Medulla oblongata (tissue), 1 donor: ENCODE data around the gene TSFM.

ENCODE experiments used
- DNase-seq: peaks from one replicate; pipeline ENCODE4 v3.0.0-alpha.2; 2015; ENCODE audit errors: extremely low spot score

The TSFM gene

GRCh38 chr12:57746025-57746424 lies 36.6 kb upstream of the TSFM start:
- no peak for DNase-seq

DNA sequence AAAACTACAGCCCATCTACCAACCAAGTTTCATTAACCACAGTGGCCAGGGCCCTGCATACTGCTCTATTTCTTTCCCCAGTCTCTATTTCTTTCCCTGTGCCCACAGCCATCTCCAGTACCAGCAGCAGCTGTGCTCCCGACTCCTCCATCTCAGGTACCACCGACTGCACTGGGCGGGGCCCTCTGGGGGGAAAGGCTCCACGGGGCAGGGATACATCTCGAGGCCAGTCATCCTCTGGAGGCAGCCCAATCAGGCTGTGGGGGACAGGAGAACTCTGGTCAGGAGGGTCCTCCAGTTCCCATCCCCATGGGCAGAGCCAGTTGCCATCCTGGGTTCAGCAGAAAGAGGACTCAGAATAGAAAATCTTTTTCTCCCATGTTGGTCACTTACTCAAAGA lies 33.5 kb upstream of the TSFM start:
- DNase-seq, result no peak

DNA sequence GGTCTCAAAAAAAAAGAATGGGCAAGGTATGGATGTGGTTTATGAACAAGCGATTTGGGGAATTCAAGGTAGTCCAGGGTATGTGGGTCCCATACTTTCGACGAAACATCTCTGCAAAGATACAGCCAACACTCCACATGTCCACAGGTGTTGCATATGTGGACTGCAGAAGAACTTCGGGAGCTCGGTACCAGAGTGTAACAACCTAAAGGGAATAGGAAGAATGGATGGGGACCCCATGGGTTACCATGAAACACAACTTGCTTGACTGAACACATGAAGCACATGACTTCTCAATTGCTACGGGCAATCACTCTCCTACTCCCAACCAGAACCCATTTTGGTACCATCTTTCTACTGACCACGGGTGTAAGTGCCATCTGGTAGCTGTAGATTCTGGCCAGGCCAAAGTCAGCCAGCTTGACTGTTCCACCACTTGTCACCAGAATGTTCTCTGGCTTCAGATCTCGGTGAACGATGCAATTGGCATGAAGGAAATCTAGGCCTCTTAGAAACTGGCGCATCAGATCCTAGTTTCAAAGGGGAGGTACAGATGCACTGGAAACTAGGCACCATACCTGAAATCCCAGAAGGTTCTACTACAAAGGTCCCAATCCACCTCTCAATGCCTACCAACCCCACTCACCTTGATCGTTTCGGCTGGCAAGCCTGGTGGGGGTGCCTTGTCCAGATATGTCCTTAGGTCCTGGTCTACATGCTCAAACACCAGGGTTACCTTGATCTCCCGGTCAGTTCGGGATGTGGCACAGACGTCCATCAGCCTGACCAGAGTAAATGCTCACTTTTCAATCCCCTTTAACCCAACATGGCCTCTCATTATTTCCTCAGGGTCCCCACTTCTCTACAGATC lies 31.8 kb upstream of the TSFM start:
- no peak for DNase-seq

DNA sequence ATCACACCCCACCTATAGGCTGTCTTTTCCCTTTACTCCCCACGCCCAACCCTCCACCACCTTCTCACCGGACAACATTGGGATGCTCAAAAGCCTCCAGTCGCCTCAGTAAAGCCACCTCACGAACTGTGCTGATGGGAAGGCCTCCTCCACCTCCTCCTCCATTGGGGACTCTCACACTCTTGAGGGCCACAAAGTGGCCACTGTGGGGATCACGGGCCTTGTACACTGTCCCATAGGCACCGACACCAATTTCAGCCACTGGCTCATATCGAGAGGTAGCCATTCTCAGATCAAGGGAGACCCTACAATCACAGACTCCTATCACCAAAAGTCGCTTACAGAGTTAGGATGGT lies 31.2 kb upstream of the TSFM start:
- peak; percentile 27 for DNase-seq

DNA sequence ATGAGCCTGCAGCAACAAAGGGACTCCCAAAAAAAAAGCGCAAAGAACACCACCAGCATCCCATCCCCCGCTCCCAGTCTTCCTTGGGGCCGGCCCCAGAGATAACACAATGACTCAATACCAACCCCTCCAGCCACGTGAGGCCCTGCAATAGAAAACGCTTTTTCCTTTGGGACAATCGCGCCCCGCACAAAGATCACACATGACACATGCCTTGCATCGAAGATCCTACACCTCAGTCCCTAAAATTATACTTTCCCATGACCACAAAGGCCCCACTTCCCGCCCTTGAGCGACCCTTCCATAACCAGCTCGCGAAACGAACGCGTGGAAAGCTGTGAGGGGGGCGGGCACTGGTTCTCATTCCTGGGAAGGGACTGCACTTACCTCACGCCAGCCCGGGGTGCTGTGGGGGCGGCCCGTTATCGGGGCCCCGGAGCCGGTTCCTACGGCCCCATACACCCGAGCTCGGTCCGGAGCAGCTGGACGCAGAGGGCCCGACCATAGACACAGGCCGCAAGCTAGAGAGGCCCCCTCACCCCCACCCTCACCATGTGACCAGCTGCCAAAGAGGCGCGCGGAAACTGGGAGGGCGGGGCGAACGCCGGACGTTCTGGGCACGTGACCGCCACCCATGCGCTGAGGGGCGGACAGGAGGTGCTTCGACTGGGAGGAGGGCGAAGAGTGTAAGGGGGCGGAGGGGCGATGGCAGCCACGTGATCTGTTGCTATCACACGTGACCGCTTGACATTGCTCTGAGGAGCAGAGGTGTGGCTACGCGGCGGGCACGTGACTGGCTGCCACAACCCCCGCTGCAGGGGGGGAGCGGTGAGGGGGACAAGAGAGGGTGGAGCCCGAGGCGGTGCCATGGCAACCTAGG lies 30.6 kb upstream of the TSFM start, which contains the start of gene CDK4:
TSS of gene CDK4 (minus strand) at position 523 of the 880 bp plus-strand sequence. CDS start 593 bp downstream, outside the sequence.
- DNase-seq, result peak; percentile 99

DNA sequence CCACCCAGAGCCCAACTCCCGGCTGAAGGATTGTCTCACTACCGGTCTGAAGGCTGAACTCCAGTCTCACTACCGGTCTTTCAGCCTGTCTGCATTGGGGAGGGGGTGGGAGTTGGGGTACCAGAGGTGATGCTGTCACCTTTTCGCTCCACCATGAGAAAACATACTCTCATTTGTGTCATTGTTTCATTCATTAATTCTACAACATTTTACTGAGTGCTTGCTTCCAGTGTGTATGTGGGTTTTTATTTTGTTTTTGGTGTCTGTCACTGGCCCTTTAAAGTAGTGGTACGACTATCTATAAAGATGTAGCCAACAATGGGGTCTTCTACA lies 30.0 kb upstream of the TSFM start:
- DNase-seq, result no peak

DNA sequence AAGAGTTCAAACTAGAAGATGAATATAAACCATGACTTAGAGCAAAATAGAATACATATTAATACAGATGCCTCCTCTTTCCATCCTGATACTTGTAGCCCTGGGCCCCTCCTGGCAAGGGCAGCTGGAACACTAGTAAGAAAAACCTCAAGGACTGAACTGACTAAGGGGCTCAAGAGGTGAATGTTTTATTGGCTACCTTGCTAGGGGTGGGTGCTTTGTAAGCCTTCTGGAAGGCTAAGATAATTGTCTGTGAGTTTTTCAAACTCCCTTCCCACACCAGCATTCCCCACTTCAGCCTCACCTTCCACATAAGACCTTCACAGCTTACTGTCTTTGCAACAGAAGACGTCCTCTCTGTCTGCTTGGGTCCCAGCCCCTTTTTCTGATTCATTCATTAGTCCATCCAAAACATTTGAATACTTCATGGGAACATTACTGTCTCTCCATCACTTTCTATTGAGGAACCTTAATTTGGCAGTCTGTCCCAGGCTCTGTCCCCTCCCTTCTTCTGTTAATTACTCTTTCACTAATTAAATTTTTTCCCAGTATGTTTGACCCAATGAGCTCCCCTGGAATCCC lies 28.7 kb upstream of the TSFM start:
- DNase-seq, result no peak

DNA sequence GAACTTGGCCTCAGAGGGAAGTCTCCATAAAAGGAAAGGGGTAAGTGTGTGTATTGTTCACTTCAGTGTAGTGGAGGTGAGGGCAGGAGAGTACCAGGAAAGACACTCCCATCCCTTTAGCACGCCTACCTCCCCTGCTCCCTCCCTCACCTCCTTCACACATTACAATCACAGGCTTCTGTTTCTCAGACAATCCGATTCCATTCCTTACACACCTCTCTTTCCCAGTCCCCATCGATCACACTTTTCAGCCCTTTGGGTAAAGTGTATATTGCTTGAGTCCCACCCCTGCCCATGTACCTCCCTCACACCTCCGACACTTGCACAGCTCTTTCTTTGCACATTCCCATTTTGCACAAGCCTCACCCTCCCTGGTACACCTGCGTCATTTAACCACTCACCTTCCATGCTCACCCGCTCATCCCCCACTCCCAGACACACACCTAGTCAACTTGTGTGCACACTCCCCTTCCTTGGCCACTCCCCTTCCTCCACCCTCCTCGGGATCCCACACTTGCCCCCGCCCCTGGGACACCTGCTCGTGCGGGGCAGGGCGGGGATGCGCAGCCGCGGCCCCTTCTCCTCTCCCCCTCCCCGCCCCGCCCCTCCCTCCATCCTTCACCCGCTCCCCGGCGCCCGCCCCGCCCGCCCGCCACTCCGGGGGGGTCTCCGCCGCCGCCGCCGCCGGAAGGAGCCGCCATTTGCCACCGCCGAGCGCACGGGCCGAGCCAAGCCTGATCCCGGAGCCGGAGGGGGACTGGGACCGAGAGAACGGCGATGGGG lies 28.0 kb upstream of the TSFM start, which contains the start of gene MARCHF9:
TSS of gene MARCHF9 (plus strand) at position 693 of the 783 bp plus-strand sequence. CDS start 426 bp downstream, outside the sequence.
- DNase-seq, result peak; percentile 40

- DNase-seq, result no peak
Measured at GRCh38 chr12:57755194-57755453, 27.5 kb upstream of the TSFM start.

- no peak for DNase-seq
Measured at GRCh38 chr12:57755454-57756372, 26.9 kb upstream of the TSFM start.

- no peak for DNase-seq
Measured at GRCh38 chr12:57756406-57757341, 25.9 kb upstream of the TSFM start.

- no peak for DNase-seq
Measured at GRCh38 chr12:57757771-57758170, 24.8 kb upstream of the TSFM start.

DNA sequence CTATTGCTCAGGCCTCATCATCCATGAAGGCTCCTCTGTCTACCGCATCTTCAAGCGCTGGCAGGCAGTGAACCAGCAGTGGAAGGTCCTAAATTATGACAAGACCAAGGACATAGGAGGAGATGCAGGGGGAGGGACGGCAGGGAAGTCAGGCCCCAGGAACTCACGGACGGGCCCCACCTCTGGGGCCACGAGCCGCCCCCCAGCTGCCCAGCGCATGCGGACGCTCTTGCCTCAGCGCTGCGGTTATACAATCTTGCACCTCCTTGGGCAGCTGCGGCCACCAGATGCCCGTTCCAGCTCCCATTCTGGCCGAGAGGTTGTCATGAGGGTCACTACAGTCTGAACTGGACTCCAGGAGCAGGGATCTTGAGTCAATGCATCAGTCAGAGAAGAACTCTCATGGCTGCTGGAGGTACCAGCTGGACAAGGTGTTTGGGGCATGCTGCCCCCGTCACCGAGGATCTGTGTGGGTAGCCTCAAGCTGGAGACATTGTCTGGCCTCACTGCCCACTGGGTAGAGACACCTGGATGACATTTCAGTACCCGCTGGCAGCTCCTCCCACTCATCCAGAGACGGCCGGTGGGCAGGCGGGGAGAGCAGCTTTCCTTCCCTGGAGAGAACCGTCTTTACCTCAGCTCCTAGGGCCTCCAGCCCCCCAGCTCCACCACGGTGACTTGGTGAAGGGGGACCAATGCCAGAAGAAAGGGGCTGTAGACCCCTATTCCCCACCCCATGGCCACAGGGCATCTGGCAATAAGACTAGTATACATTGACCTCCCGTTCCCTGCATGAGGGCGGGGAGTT lies 23.8 kb upstream of the TSFM start:
- no peak for DNase-seq

DNA sequence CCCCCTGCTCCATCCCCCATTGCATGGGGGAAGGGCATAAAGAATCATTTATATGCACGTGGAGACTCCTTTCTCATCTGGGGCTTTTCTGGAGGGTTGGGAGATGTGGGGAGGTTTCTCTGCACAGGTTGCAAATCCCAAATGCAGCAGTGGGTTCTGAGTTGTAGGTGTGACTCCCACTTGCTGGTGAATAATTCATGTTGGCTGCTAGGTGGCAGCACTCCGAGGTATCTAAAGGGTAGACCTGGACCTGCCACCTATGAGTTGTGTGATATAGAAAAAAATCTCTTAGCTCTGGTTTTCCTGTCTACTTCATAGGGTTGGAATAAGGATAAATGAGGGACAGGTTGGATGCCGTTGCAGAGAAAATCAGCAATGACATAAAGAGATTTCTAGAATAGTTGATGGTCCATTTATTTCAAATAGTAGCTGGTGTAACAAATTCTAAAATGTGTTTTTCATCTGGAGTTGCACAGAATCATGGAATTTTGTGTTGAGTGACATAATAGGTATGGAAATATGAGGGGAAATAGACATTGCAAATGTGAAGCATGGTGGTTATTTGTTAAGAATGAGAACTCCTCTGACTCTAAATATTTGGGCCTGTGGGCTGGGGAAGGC lies 23.1 kb upstream of the TSFM start:
- DNase-seq, result no peak

- no peak for DNase-seq
Measured at GRCh38 chr12:57760347-57760982, 22.1 kb upstream of the TSFM start.

- no peak for DNase-seq
Measured at GRCh38 chr12:57761391-57761998, 21.1 kb upstream of the TSFM start.

GRCh38 chr12:57762463-57762862 lies 20.1 kb upstream of the TSFM start:
- no peak for DNase-seq
